Breast epithelium (tissue), 3 donors: Measurements from ENCODE around the gene ARL2BP.

Experiments used
- CTCF ChIP-seq, 3 donors: fragments of 450-650 bp; IDR thresholded peaks; one replicate each; pipeline ENCODE4 v1.5.1; 2016 to 2017; ENCODE audit warnings: antibody characterized with exemption in 3 of 3, mild to moderate bottlenecking in 3 of 3, moderate library complexity in 3 of 3
- POLR2A ChIP-seq: fragments of 450-650 bp; IDR thresholded peaks from one replicate; pipeline ENCODE4 v1.6.1; 2016; ENCODE audit warnings: antibody characterized with exemption, mild to moderate bottlenecking, moderate library complexity
- POLR2AphosphoS5 ChIP-seq, 3 donors: sonication (generic); formaldehyde crosslinking; IDR thresholded peaks; one replicate each; pipeline ENCODE4 v1.6.1; 2017; ENCODE audit warnings: antibody characterized with exemption in 3 of 3

- no peak for TF ChIP-seq CTCF (IDR thresholded peaks at IDR 0.05)
- TF ChIP-seq POLR2AphosphoS5 (IDR thresholded peaks at IDR 0.05): no peak
- TF ChIP-seq POLR2A: no peak
Measured at GRCh38 chr16:57223057-57223456, 22.0 kb upstream of the ARL2BP start.
